NCI-H146 treated with DMSO at 0.1 percent for 48 hours (cell line): ENCODE measurements around the gene CTNNA1.

Experiments
- DNase-seq: peaks from one replicate; lab custom pipeline; 2025; ENCODE audit not compliant: unreplicated experiment; lab: John Stamatoyannopoulos, UW

The CTNNA1 gene

GRCh38 chr5:138844125-138844461 is 90.9 kb downstream of the CTNNA1 start:
- no peak for DNase-seq

GRCh38 chr5:138844812-138845513 is 91.7 kb downstream of the CTNNA1 start:
- DNase-seq, result no peak

DNA sequence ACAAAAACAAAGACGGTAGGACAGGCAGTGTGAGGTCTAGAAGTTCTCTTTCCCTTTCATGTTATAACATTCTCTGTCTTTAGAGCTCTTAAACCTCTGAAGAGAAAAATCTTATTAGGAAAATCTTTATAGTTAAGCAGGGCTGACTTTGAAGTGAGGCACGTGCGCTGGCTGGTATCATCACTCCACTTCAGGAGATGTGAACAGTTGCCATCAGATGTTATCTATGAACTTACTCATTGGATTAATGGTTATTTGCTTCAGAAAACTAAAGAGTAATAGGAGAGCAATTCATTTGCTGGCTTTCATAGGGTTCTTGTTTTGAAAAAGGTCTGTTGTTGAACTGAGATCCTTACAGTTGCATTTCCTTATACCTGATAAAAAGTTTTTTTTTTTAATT is 96.2 kb downstream of the CTNNA1 start:
- no peak for DNase-seq

GRCh38 chr5:138849882-138850281 is 96.7 kb downstream of the CTNNA1 start:
- no peak for DNase-seq

- DNase-seq, result no peak
These were observed 97.7 kb downstream of the CTNNA1 start for GRCh38 chr5:138850865-138851435.

DNA sequence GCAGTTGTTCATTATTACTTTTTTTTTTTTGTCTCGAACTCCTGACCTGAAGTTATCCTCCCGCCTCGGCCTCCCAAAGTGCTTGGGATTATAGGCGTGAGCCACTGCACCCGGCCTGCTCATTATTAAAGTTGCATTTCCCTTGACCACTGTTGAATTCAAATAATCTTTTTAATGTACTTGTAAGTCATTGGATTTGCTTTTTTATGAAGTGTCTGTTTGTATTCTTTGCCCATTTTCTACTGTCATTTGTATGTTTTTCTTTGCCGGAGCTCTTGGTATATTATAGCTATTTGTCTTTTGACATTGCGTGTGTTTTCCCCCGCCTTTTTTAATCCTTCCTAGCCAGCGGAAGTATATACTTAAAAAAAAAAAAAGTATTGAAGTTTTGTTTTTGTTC is 99.9 kb downstream of the CTNNA1 start:
- DNase-seq, result no peak

- DNase-seq, result no peak
These were observed 113.8 kb downstream of the CTNNA1 start for GRCh38 chr5:138867011-138867410.

DNA sequence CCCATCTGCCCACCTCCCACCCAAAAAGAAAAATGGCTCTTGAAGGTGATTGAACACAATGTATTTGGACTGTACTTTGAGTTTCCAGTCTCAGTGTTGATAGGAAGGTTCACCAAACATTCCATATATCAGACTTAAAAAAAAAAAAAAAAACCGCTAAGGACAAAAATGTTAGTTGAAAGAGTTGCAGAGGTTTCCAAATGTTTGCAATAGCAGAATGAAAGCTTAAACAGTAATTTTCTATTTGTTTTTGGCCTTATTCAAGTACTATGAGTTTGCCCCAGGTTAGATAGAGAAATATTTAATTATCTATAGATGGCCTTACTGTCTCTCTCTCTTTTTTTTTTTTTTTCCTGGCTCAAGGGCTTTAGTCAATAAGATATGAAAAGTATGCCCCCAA is 115.8 kb downstream of the CTNNA1 start:
- DNase-seq, result no peak

DNA sequence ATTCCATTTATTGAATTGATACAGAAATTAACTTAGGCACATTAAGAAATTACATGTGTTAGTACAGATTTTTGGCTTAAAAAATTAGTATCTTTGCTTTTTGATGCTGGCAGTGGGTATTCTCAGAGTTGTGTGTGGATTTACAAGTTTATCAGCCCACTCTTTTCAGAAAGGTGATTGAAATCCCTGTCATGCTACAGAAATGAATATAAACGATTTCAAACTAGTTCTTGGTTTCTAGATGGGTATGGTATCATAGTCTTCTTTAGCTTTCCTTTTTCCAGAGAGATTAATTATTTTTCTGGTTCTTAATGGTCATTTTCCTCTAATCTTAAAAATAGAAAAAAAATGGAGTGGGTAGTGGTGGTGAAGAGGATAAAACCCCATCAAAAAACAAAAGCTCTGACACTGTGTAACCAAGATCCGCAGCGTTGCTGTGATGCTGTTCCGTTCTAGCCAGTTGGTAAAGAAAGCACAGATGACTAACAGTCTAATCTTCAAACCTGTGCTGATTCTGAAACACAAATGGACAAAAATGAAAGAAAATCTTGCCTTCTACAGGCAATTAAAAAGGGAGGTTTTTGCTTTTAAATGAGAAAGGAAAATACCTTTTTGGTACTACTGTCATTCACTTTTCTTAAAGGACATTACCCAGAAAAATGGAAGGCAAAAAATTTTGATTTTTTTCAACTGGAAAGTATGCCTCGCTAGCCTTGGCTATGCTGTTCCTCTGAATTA is 116.7 kb downstream of the CTNNA1 start:
- no peak for DNase-seq

DNA sequence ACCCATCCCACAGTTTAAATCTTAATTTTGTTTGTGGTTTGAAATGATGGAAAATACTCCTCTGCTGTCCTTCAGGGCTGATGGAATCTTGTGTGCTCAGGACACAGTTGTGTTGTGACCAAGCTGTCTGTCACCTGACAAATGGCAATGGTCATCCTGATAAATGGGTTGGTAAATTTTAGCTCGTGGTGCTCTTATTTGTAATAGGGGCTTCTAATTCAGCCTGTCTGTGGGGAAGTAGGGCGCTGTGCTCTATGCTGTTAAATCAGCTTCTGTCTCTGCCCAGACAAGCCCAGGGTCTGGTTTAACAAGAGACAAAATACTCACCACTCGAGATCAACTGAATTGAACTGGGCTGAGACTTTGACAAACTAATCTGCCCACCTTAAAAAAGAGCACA is 117.4 kb downstream of the CTNNA1 start:
- no peak for DNase-seq

DNA sequence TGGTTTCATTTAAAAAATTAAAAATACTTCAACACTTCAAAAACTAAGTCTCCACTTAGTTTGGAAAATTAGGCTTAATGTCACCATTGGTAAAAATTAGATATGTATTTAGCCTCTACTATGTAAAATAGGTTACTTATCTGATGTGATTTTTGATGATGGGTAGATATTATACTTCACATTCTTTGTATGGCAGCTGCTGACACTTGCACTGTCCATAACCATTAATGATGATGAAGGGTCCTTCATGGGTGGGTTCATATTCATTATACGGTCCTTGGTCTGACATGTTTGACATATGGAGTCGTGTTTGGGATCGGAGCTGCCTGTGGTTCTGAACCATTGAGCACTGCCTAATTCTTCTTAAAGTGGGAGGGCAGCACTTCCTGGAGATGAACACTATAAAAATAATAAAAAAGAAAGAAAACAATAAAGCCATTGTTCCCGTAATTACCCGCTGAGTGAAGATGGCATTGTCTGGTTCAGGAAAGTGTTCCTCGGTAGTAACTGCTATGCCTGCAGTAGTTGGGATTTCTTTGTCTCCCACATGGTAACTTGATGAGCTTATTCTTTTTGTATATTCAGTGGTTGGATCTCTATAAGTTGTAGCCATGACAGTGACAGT is 119.7 kb downstream of the CTNNA1 start:
- no peak for DNase-seq

GRCh38 chr5:138873466-138874221 is 120.4 kb downstream of the CTNNA1 start:
- no peak for DNase-seq

DNA sequence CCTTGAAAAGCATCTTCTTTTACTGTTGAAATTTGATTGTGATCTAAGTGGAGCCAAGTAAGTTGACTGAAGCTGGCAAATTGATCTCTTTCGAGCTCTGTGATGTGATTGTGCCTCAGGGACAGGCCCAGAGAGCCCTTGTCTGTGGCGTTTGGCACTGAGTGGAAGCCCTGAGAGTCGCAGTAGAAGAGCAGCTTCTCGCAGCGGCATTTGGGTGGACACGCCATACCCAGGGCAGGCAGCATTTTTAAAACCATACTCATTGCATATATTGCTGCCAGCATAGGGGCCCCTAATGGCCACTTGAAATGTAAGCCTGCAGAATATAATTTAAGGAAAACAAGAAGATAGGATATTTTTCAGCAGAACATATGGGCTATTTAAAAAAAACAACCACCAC is 121.0 kb downstream of the CTNNA1 start:
- no peak for DNase-seq

GRCh38 chr5:138874771-138875551 is 121.7 kb downstream of the CTNNA1 start, which contains the start of gene LRRTM2:
Gene LRRTM2, minus strand, starts transcription at chr5:138875335. Its CDS starts 424 bp downstream, at chr5:138874911.
- DNase-seq, result no peak

GRCh38 chr5:138875552-138875875 is 122.3 kb downstream of the CTNNA1 start:
- no peak for DNase-seq

- no peak for DNase-seq
These were observed 122.7 kb downstream of the CTNNA1 start for GRCh38 chr5:138875946-138876345.

GRCh38 chr5:138876811-138877210 is 123.6 kb downstream of the CTNNA1 start:
- DNase-seq, result no peak

- DNase-seq, result no peak
These were observed 125.4 kb downstream of the CTNNA1 start for GRCh38 chr5:138878437-138879235.

DNA sequence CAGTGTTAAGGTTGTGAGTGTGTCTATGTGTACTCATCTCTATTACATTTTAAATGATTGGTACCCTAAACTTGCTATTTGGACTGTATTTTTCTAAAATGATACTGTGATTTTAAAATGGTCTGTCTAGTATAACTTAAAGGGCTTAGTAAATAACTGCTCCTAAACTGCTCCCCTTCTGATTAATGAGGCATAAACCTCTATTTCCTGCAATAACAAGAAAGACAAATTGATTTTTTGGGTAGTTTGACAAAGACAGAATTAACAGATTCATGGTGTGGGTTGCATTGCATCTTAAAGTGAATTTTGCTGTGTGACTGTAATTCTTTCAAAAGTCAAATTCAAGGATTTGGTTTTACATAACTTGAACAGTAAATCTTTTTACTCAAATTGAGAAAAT is 130.0 kb downstream of the CTNNA1 start:
- no peak for DNase-seq

GRCh38 chr5:138884094-138884493 is 130.9 kb downstream of the CTNNA1 start:
- DNase-seq, result no peak
